Renal pelvis (tissue), 4 donors: ENCODE results near the gene KCTD11. TPM values are rescaled to one million over a fixed set of nuclear protein-coding genes. Genes with fewer than 3 reads are reported as not detected.
"Not testable (repeated sequence)": the region's sequence is repeated elsewhere in the genome, so short reads cannot be mapped to it uniquely, and the experiment has no call there.

Experiments
- DNase-seq: peaks from one replicate; pipeline ENCODE4 v3.0.0-alpha.2; 2013
- polyA plus RNA-seq, 3 donors: library from polyadenylated mRNA; unstranded; fragments of 120-200 nt; gene quantifications; one replicate each; pipeline ENCODE4 v1.2.1, GENCODE V29; 2013; ENCODE audit not compliant: insufficient read length in 3 of 3

KCTD11 gene
- polyA plus RNA-seq, 3 donors = 11.8 to 14.5 (median 13.1) TPM

- no peak for DNase-seq
Measured at GRCh38 chr17:7315570-7316235, 36.3 kb upstream of the KCTD11 start.

DNA sequence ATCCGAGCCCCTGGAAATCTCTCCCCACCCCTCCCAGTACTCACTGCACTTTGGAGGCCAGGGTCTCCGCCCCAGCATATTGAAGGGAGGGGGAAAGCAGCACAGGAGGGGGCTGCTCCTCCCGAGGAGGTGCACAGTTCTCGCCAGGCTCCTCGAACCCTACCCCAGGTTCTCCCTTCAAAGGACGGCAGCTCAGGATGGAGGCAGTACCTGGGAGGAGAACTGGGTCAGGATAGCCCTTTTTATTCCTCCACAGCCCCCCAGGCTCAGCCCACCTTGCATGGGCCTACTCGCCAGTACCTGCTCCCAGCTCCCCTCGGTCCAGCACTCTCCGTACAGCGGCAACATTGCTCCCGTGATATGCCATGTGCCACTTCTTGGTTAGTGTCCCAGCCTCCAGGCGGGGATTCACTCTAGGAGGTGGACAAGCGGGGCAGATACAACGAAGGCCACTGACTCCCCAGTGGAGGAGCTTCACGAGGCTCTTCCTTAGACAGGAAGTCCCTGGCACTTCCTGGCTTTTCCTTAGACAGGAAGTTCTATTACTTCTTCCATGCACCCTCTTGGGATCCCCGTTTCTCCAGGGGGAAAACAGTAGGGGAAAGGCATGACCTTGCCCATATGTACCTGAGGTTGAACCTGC, 34.7 kb upstream of the KCTD11 start:
- no peak for DNase-seq

GRCh38 chr17:7318121-7318860, 33.7 kb upstream of the KCTD11 start:
- DNase-seq = no peak

GRCh38 chr17:7321466-7321865, 30.5 kb upstream of the KCTD11 start:
- no peak for DNase-seq

DNA sequence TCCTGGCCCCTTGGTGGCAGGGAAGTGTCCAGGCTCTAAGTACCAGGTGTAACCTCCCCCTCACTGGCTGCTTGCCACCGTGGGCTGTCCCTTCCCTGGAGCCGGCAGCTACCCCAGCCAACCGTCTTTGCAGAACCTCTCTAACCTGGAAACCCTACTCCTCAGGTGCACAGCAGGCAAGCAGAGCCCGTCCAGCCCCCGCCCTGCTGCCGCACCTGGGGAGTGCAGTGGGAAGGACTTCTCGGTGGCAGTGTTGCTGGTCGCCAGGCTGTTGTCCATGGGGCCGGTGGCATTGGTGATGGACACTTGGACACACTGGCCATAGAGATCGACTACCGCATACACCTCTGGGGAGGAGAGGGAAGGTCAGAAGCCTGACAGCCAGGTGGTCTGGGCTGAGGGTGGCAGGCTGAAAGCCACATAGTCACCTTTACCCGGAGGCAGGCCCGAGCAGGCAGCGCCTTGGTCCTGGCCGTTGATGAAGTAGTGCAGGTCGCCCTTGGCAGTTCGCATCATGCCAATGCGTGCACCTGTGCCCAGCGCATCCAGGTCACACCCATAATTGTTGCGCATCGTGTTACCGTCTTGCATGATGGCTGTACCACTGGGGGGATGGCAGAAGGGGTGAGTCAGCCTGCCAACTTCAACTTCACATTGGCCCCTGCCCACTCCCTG, 29.3 kb upstream of the KCTD11 start:
- DNase-seq = no peak

GRCh38 chr17:7323731-7324437, 28.1 kb upstream of the KCTD11 start:
- DNase-seq = no peak

GRCh38 chr17:7324438-7324779, 27.6 kb upstream of the KCTD11 start:
- DNase-seq = no peak

DNA sequence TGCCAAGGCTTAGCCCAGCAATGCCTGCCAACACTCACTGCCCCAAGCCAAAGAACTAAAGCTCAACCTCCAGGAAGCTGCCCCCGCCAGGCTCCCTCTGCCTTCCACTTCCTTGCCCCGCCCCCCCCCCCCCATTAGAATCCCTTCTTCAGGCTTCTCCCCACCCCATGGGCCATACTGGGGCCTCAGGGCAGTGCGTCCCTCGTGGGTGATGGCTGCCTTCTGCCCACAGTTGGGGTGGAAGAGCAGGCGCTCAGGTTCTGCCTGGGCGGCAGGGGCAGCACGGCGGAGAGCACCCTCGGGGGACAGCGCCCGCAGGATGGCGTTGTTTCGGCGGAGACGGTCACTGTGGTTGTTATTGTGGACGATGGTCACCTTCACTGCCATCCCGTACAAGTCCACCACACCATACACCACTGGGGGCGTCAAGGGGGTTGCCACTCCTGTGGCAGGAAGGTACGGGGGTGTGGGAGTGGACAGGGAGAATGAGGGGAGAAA, 26.9 kb upstream of the KCTD11 start:
- no peak for DNase-seq

DNA sequence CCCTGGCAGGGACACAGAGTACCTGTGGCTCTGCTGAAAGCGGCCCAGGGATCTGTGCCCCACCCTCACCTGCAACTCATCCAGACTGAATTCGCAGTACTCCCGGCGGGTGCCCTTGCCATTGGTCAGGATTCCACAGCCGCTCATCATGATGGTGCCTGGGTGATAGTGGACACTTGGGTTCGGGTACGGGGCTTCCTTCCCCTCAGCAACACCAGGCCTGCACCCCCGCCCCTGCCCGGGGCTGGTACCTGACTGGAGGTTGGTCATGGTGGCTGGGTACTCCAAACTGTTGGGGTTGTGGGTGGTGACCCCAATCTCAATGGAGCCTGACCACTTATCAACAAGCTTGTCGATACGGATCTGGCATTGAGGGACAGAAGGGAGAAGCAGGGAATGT, 25.8 kb upstream of the KCTD11 start:
- no peak for DNase-seq

DNA sequence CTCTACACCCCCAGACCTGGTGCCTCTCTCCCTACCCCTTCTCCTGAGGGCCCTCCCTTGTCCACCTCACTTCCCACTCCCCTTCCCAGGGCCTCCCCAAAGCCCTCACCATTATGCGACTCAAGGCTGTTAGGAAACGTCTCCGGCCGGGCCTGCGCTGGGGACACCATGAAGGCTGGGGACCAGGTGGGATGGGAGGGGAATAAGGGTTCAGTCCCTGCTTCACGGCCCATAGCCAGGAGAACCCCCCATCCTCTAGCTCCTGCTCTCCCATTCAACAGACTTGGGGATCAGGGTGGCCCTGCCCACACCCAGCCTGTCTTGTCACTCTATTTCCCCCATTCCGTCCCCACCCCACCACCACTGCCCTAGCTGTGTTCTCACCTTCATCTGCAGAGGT, 24.9 kb upstream of the KCTD11 start:
- no peak for DNase-seq

DNA sequence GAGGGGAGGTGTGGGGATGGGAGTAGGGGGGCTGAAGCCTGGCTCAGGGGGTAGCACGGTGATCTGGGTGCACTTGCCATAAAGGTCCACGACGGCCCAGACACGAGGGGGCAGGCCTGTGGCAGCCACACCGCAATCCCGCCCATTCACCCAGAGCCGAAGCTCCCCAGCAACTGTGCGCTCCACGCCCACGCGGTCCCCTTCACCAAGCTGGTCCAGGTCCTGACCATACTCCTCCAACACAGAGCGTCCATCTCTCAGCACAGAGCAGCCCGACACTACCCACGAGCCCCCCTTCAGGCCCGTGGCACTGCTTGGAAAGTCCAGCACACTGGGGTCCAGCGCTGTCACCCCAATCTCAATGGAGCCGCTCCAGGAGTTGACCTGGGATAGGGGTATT, 24.5 kb upstream of the KCTD11 start:
- DNase-seq = no peak

- no peak for DNase-seq
Measured at GRCh38 chr17:7328009-7328408, 24.0 kb upstream of the KCTD11 start.

DNA sequence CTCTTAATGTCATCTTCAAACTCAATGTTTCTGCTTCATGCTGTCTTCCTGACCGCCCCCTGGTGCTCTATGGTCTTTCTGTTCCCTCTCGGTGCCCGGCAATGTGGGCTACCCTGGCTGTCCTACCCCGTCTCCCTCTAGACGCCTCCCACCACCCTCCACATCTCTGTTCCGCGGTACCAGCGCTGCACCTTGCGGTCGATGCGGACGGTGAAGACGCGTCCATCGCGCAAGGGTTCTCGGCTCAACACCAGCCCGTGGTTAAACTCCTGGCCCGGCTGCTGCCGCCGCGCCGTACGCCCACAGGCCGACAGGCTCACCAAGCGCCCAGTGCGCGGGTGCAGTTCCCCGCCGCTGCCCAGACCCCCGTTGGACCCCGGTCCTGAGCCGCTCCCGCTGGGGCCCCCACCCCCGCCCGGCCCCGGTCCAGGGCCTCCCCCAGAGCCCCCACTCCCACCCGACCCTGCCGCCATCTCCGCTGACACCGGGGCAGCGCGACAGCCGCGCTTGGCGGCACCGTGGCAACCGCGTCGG, 23.1 kb upstream of the KCTD11 start, which contains the start of gene NEURL4:
TSS of gene NEURL4 (minus strand) at position 496 of the 534 bp plus-strand sequence. CDS start at position 473, 23 bp downstream.
- no peak for DNase-seq

DNA sequence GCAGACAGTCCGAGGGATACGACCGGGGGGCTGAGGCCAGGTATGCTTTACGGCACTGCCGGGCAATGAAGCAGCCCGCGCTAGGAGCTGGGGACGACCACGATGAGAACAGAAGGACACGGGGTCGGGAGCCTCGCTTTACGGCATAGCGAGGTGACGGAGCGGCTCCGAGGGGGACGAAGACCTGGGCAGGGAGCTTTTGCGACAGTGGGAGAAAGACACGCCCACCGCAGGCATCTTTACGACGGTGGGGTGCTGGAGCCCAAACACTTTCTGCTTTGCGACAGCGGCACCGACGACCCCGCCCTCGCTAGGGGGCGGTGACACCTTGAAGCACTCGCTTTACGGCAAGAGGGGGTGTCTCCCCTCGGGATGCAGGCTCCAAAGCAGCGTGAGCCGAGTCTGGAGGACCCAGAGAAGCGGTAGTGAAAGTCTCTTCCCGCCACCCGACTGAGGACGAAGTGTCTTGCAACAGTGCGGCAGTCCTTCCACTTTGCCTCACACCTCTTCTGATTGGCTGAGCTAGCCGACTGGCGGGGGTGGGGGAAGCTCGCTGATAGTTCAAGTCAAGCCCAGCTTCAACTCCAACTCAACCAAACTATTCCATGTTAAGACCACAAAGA, 22.5 kb upstream of the KCTD11 start:
- DNase-seq = peak; percentile 99

- DNase-seq = peak; percentile 86
Measured at GRCh38 chr17:7329997-7330637, 21.8 kb upstream of the KCTD11 start.

DNA sequence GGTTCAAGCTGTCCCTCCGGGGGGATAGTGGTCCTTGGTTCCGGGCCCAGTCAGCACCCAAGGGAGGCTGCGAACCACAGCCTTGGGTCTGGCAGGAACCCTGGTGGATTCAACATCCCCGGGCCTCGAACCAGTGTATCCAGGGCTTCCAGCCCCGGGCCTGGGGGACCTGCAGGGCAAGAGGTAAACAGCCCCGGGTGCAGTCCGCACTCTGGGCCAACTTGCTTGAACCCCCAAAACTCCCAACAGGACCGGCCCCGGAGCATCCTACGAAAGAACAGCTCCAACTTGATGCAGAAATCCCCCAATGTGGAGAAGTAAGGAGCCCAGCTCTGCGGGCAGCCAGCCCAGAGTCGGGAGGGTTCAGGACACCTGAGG, 21.3 kb upstream of the KCTD11 start:
- DNase-seq = no peak

DNA sequence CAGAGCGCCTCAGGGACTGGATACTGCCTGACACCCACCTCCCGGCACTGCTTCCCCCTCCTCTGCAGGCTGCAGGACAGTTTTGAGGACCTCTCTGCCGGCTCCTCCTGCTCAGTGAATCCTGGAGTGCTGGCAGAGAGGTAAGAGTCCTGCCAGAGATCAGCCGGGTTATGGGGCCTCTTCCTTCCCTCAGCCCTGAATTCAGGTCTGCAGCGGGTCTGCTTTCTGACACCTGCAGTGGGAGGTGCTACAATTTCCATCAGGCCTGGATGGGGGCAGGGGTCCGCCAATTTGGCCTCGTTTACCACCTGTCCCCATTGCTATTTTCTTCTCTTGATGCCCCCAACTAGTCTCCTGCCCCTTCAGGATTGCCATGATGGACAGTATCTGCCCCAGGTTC, 19.9 kb upstream of the KCTD11 start:
- DNase-seq = no peak

DNA sequence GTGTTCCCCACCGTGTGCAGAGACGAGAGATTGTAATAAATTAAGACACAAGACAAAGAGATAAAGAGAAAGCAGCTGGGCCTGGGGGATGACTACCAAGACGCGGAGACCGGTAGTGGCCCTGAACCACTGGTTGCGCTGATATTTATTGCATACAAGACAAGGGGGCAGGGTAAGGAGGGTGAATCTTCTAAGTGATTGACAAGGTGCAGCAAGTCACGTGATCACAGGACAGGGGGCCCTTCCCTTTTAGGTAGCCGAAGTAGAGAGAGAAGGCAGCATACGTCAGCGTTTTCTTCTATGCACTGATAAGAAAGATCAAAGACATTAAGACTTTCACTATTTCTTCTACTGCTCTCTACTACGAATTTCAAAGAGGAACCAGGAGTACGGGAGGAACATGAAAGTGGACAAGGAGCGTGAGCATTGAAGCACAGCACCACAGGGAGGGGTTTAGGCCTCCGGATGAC, 19.3 kb upstream of the KCTD11 start:
- not testable (repeated sequence) for DNase-seq

GRCh38 chr17:7334938-7335538, 16.9 kb upstream of the KCTD11 start:
- DNase-seq = no peak

DNA sequence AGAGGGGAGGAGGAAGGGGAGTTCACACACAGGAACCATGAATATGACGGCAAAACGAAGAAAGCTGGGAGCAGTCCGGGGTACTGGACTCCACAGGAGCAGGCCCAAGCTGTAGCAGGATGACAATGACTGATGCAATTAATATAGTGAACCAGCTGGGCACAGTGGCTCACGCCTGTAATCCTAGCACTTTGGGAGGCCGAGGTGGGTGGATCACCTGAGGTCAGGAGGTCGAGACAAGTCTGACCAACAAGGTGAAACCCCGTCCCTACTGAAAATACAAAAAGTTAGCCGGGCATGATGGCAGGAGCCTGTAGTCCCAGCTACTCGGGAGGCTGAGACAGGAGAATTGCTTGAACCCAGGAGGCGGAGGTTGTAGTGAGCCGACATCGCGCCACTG, 16.2 kb upstream of the KCTD11 start:
- DNase-seq = not testable (repeated sequence)
